GM12892 (cell line): ENCODE data around the gene HOXD4.

Experiments
- POLR2A ChIP-seq: IDR thresholded peaks from 2 replicates; pipeline ENCODE4 v1.6.1; 2011; ENCODE audit warnings: low read depth, low read length, control low read depth
- POLR2AphosphoS5 ChIP-seq: IDR thresholded peaks from 2 replicates; pipeline ENCODE4 v1.6.1; 2011; ENCODE audit warnings: low read depth, low read length, control low read depth
- TAF1 ChIP-seq: IDR thresholded peaks from 2 replicates; pipeline ENCODE4 v1.6.1; 2011; ENCODE audit warnings: low read depth, mild to moderate bottlenecking, control low read depth, low read length, borderline replicate concordance

GRCh38 chr2:176145085-176145969, 6.0 kb upstream of the HOXD4 start:
- TF ChIP-seq TAF1 (no peak), POLR2AphosphoS5 (no peak), POLR2A (no peak)
